Peyer's patch (tissue), 4 donors: Measurements from ENCODE around the gene ZBTB24. TPM values are rescaled to one million over a fixed set of nuclear protein-coding genes. Genes with fewer than 3 reads are reported as not detected.
A peak's percentile ranks its signal among the peaks of the same experiment; 100 is the strongest.

Experiments used
- DNase-seq, 3 donors: peaks; one replicate each; pipeline ENCODE4 v3.0.0-alpha.2; 2017 to 2019
- H3K27ac ChIP-seq, 4 donors: fragments of 200-600 bp; sonication (generic); one replicate each; pipeline ENCODE4 v1.5.1; 2016 to 2019
- H3K27me3 ChIP-seq, 2 donors: fragments of 200-600 bp; sonication (generic); one replicate each; pipeline ENCODE4 v1.5.1; 2019
- H3K36me3 ChIP-seq, 3 donors: fragments of 200-600 bp; sonication (generic); one replicate each; pipeline ENCODE4 v1.5.1; 2016 to 2019
- H3K4me1 ChIP-seq, 4 donors: fragments of 200-600 bp; sonication (generic); one replicate each; pipeline ENCODE4 v1.5.1; 2016 to 2019
- H3K4me3 ChIP-seq, 4 donors: fragments of 200-600 bp; sonication (generic); 1 replicate in 3 of 4; 2 replicates in 1 of 4; pipeline ENCODE4 v1.5.1; 2016 to 2019; ENCODE audit warnings: mild to moderate bottlenecking in 1 of 4
- H3K9me3 ChIP-seq, 4 donors: fragments of 200-600 bp; sonication (generic); one replicate each; pipeline ENCODE4 v1.5.1; 2016 to 2019; ENCODE audit warnings: mild to moderate bottlenecking in 1 of 4
- POLR2A ChIP-seq, 2 donors: fragments of 450-650 bp; IDR thresholded peaks; one replicate each; pipeline ENCODE4 v1.5.1; 2017; ENCODE audit warnings: antibody characterized with exemption in 2 of 2, mild to moderate bottlenecking in 2 of 2, moderate library complexity in 2 of 2
- total RNA-seq, 4 donors: library from RNA; depleted of rRNA; stranded (reverse); fragments of >200 nt; gene quantifications; one replicate each; pipeline ENCODE4 v1.1.0, GENCODE V29; 2016
- TF ChIP-seq, protein P1 (sequence below), 6 experiments: fragments of 450-650 bp in 4 of 6; fragments of 200-600 bp in 2 of 6; sonication (generic) in 1 of 6; IDR thresholded peaks; one replicate each; pipeline ENCODE4 v1.5.1; 2017 to 2019; ENCODE audit warnings: antibody characterized with exemption in 6 of 6, mild to moderate bottlenecking in 3 of 6, moderate library complexity in 1 of 6

The ZBTB24 gene
- total RNA-seq, 4 donors from 2014 or later, result 6.7 to 11.6 (median 9.1) TPM

GRCh38 chr6:109488001-109488400 is 5.0 kb upstream of the ZBTB24 start:
- no peak for TF ChIP-seq POLR2A (IDR thresholded peaks at IDR 0.05)
- TF ChIP-seq, protein P1, sequence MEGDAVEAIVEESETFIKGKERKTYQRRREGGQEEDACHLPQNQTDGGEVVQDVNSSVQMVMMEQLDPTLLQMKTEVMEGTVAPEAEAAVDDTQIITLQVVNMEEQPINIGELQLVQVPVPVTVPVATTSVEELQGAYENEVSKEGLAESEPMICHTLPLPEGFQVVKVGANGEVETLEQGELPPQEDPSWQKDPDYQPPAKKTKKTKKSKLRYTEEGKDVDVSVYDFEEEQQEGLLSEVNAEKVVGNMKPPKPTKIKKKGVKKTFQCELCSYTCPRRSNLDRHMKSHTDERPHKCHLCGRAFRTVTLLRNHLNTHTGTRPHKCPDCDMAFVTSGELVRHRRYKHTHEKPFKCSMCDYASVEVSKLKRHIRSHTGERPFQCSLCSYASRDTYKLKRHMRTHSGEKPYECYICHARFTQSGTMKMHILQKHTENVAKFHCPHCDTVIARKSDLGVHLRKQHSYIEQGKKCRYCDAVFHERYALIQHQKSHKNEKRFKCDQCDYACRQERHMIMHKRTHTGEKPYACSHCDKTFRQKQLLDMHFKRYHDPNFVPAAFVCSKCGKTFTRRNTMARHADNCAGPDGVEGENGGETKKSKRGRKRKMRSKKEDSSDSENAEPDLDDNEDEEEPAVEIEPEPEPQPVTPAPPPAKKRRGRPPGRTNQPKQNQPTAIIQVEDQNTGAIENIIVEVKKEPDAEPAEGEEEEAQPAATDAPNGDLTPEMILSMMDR (IDR thresholded peaks at IDR 0.05), result no peak
- H3K36me3 ChIP-seq, result no peaks in the 10 kb centered on the region
- no peaks in the 10 kb centered on the region for H3K27me3 ChIP-seq
- no peak overlapping the region for H3K27ac ChIP-seq
- no peaks in the 10 kb centered on the region for H3K4me1 ChIP-seq
- no peaks in the 10 kb centered on the region for H3K9me3 ChIP-seq
- DNase-seq, result no peak
- no peak overlapping the region for H3K4me3 ChIP-seq

DNA sequence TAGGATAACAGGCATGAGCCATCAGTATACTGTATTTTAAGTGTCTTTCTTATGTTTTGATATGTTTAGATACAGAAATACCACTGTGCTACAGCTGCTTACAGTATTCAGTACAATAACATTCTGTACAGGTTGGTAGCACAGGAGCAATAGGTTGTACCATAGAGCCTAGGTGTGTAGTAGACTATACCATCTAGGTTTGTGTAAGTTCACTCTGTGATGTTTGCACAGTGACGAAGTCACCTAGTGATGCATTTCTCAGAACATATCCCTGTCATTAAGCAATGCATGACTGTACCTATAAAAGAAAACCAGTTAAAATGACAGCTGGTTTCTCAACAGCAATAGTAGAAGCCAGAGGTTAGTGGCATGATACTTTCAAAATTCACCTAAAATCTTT is 3.0 kb upstream of the ZBTB24 start:
- Histone ChIP-seq H3K27me3 (no peaks in the 10 kb centered on the region), H3K36me3 (peaks cover 0 to 4% (median 0%) of the 10 kb centered on the region in 3 donors), H3K4me3 (no peak overlapping the region), H3K4me1 (peaks cover 0 to 12% (median 7%) of the 10 kb centered on the region in 4 donors), H3K9me3 (no peaks in the 10 kb centered on the region), H3K27ac (no peak overlapping the region)
- TF ChIP-seq POLR2A (IDR thresholded peaks at IDR 0.05), result no peak
- TF ChIP-seq, protein P1 (IDR thresholded peaks at IDR 0.05), result no peak
- no peak for DNase-seq

DNA sequence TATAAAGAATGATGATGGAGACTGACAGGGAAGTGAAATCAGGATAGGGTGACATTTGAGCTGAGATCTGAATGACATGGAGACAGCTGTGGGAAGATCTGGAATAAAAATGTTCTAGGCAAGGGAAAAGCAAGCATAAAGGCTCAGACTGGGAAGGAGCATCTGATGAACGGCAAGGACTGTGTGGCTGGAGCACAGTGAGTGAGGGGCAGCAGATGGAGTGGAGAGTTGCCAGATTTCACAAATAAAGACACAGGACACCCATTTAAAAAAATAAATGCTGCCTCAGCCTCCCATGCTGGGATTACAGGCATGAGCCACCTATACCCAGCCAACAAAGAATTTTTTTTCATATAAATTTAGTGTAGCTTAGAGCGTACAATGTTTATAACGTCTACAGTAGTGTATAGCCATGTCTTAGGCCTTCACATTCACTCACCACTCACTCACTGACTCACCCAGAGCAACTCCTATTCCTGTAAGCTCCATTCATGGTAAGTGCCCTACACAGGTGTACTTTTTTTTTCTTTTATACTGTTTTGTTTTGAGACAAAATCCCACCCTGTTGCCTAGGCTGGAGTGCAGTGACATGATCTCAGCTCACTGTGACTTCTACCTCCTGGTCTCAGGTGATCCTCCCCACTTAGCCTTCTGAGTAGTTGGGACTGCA is 2.4 kb upstream of the ZBTB24 start:
- peaks cover 0 to 19% (median 11%) of the 10 kb centered on the region in 4 donors for H3K4me1 ChIP-seq
- no peak overlapping the region for H3K27ac ChIP-seq
- H3K9me3 ChIP-seq, result no peaks in the 10 kb centered on the region
- H3K4me3 ChIP-seq, result no peak overlapping the region
- no peak for TF ChIP-seq POLR2A (IDR thresholded peaks at IDR 0.05)
- TF ChIP-seq, protein P1 (IDR thresholded peaks at IDR 0.05), result no peak
- H3K36me3 ChIP-seq, result peaks cover 0 to 9% (median 0%) of the 10 kb centered on the region in 3 donors
- no peaks in the 10 kb centered on the region for H3K27me3 ChIP-seq
- DNase-seq, result no peak

GRCh38 chr6:109484122-109484521 is 1.1 kb upstream of the ZBTB24 start:
- peaks cover 0 to 11% (median 0%) of the 10 kb centered on the region in 3 donors for H3K36me3 ChIP-seq
- H3K4me1 ChIP-seq, result peaks cover 0 to 28% (median 18%) of the 10 kb centered on the region in 4 donors
- H3K27me3 ChIP-seq, result no peaks in the 10 kb centered on the region
- no peak for TF ChIP-seq POLR2A (IDR thresholded peaks at IDR 0.05)
- TF ChIP-seq, protein P1 (IDR thresholded peaks at IDR 0.05), result no peak
- no peak for DNase-seq
- peak overlapping the region in 3 of 4 donors; percentile 87 to 93 (median 88) for H3K27ac ChIP-seq
- no peaks in the 10 kb centered on the region for H3K9me3 ChIP-seq
- peak overlapping the region in 1 of 4 donors; percentile 97 for H3K4me3 ChIP-seq

DNA sequence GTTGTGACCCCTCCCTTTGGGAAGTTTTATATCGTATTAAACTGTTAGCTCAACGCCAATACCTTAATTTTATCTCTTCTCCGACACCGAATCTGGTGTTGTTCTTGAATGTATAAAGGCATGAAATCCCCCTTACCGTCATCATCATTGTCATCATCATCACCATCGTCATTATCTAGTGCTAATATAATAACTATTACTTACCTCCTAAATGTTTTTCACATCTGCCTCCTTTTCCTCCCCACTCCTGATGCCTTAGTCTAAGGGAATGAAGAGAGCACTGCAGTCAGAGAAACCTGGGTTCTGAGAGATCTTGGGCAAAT is 677 bp upstream of the ZBTB24 start:
- Histone ChIP-seq H3K27me3 (no peaks in the 10 kb centered on the region), H3K9me3 (no peaks in the 10 kb centered on the region), H3K4me1 (peaks cover 0 to 32% (median 19%) of the 10 kb centered on the region in 4 donors), H3K4me3 (peak overlapping the region; percentile 80 to 99 (median 96)), H3K36me3 (peaks cover 0 to 11% (median 0%) of the 10 kb centered on the region in 3 donors), H3K27ac (peak overlapping the region; percentile 87 to 93 (median 90))
- no peak for DNase-seq
- TF ChIP-seq, protein P1 (IDR thresholded peaks at IDR 0.05), result no peak
- no peak for TF ChIP-seq POLR2A (IDR thresholded peaks at IDR 0.05)
